GM19455 (cell line): Measurements from ENCODE around the gene ISL2.

Source experiments
- ATAC-seq: cut with Tn5 transposase; IDR thresholded peaks from one replicate; pipeline ENCODE4 v1.9.1; 2021; ENCODE audit not compliant: unreplicated experiment

ISL2 gene

DNA sequence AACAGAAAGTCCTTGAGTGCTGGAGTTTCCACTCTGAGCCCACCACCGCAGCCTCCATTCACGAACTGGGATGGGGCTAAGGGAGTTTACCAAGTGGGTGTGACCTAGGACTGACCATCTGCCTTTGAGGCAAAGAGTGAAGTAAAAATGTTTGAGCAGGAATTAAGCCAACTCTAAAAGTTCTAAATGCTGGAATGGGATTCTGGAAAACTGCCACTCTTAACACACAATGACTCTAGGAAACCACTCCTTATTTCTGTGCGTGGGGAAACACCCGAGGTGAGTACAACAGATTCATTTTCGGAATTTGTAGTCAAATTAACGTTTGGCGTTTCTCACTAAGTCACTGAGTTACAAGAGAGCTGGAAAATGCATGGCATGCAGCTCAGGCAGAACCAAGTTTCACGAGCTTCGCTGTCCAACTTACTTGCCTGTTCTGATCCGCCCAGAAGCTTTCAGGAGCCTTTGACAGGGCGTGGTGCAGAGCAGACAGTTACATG is 31.6 kb downstream of the ISL2 start:
- ATAC-seq = no peak

DNA sequence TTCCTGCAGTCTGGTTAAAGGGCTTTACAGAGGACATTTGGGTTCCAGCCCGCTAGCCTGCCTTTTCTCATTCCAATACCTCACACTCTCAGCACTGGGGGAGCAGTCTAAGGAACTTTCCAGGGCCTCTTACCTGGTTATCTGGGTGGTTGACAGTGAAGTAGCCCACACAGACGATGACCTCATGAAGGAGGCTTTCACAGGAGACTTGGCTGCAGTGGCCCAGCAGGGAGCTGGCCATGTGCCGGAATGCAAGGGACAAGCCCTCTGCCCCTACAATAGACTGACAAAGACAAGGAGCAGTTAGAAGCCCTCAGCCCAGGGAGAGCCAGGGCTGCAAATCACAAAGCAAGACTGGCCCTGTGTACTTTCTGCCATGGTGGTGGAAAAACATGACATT is 39.5 kb downstream of the ISL2 start:
- no peak for ATAC-seq

DNA sequence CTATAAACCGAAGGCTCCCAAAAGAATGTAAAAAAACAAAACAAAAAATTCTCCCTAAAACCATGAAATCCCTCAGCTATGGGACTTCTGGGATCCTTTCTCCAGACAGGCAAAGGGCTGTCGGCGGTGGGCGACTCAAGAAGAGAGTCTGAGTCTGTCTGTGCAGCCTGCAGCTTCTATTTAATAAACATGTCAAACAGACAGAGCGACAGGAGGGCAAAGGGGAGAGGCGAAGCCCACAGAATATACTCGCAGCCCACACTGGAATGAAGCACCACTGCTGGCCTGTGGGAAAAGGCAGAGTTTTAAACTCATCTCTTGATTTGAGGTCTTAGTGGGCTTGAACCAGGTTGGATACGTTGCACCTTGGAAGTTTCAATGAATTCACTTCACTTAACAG is 40.2 kb downstream of the ISL2 start:
- ATAC-seq = no peak

DNA sequence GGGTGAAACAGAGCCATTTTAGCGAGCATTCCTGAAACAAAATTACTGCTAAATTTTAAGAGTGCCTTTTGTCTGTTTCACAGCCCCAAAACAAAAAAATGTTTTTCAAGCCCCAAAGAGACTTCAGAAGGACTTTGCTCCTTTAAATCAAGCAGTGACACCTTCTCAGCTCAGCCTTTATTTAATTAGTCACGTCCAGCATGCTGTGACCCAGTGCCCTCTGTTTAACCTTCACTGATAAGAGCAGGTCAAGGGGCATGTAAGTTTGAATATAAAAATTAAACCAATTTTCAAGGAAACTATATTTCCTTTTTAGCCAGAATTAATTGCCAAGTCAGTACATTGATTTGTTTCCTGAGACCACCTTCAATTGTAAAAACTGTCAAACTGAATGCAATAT is 40.6 kb downstream of the ISL2 start:
- no peak for ATAC-seq

DNA sequence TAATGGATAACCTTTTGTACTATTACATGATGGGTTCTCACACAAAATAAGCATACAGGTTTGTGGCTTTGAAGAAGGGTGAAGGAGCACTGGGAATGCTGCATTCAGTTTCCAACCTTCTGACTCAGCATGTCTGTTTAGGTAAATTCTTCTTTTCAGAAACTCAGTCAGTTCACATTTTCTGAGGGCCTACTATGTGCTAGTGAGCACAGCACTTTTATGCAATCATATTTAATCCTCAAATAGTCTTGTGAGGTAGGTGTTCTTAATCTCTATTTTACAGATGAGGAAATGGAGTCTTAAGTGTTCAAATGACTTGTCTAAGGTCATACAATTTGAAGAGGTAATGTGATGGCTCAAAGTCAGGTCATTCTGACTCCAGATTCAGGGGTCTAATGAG is 41.2 kb downstream of the ISL2 start:
- ATAC-seq = no peak

DNA sequence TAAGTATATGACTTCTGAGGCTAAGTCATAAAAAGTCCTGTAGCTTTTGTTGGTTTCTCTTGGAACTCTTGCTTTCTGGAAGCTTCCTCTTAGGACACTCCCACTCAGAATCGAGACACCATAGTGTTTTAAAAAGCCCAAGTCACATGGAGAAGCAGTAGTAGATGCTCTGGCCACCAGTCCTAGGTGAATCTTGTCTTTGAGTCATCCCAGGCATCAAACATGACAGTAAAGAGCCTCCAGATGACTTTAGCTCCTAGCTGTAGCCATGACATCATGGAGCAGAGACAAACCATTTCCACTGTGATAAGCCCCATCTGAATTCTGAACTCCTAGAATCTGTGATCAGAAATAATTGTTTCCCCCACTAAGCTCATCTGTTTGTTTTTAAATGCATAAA is 42.1 kb downstream of the ISL2 start:
- ATAC-seq = no peak

DNA sequence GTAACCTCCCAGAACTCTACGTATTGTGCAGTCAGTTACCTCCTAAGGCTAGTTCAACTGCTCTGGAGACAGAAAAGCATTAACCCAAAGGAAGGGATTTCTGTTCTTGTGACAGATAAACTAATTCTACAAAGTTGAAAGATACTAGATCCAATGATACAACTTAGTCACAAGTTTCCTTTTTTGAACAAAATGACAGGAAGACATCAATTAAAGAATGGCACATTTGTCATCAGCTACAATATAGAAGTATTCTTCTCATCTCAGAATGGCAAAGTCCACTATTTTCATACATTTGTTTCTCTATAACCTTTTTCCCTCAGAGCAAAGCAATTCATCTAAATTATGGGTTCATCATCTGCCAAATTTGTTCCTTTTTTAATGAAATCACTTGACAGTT is 43.7 kb downstream of the ISL2 start:
- no peak for ATAC-seq

DNA sequence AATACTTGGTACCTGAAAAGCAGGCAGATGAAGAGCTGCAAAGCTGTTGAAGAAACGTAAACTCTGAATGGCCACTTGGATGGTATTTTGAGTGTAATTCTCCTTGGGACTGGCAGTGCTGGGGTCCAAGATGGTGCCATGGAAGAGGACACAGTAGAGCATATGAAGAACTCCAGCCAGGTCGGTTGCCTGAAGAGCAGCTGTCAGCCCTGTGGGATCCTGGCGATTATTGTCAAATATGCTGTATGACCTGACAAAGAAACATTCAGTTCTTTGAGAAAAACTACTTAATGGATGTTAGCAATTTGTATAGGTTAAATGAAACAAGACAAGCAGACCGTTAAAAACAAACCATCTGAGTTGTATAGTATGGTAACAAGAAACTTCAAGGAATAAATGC is 44.8 kb downstream of the ISL2 start:
- no peak for ATAC-seq

DNA sequence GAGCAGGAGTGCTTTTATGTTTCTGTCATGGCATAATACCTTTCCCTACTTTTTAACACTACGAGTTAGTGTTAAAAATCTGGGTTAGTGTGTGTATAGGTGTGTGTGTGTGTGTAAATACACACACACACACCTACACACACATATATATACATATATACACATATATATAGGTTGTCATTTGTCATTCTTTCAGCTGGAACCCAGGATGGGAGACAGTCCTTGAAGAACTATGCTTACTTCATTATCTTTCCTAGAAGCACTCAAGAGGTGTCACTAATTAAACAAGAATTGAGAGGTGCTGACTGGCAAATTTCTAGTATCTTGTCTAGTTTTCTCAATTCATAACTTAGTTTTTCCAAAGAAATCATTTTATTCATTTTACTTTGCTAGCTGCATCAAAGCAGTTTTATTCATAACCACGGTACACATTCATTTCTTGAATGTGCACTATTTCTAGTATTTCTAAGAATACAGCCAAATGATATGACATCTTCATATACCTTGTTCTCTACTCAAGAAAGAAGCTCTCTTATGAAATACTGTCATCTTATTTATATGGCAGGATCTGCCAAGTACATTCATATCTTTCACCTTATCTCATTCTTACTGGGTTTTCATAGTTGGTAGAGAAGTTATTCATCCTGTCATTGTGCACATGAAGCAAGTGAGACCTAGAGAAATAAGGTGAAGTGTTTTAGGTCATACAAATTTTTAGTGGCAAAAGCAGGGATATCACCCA is 46.6 kb downstream of the ISL2 start:
- no peak for ATAC-seq

DNA sequence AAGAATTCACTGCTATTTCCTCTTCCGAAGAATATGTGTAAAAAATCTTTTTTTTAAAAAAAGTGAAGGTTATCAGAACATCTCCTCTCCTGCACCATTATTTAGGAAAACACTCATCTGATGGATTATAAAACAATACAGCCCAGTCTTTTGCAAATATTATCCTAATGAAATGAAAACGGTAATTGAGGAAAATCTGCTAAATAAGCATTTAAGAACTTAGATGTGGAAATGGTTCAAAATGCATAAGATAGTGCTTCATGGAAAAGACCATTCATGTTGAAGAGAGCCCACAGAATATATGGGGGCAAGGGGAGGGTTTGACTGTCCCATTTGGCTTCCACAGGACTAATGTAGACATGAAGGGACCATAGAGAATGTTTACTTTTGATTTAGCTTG is 47.8 kb downstream of the ISL2 start:
- no peak for ATAC-seq

DNA sequence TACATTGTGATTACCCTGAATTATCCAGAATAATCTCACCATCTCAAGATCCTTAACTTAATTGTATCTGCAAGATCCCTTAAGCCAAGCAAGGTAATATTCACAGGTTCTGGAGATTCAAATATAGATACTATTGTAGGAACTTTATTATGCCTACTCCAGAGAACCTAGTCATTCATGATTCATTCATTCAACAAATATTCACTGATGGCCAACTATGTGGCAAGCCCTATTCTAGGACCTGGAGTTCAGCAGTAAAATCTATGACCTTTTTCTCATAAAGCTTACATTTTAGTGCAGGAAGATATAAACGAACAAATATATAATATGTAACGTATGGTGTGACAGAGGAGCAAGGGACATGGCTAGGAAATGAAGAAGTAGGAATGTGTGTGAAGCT is 49.6 kb downstream of the ISL2 start:
- no peak for ATAC-seq

DNA sequence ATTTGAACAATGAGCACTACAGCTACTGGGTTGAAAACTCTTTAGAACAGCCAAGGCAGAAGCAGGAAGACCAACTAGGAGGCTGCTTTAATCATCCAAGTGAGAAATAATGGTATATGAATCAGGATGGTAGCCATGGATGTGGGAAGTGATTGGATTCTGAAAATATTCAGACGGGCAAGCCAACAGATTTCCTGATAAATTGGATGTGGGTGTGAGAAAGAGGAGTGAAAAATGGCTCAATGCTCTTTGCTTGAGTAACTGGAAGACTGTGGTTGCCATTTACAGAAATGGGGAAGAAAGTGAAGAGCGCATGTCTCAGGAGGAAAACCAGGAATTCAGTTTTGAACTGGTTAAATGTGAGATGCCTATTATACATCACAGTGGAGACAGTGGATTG is 50.4 kb downstream of the ISL2 start:
- ATAC-seq = no peak

DNA sequence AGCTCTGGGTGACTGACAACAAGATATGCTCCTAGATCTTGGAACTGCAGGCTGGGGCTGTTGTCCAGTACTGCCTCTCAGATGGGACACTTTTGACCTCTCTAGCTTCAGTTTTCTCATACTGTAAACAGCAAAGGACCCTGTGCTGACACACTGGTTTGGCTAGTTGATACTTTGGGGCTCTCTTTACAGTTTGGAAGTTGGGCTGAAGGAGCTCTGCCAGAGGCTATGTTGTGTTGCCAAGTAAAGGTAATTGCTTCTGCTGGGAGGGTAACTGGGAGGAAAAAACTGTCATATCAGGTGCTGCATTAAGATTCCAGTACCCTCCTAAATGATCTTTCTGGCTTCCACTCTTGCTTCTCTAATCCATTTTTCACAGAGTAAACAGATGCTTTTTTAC is 54.0 kb downstream of the ISL2 start:
- no peak for ATAC-seq

DNA sequence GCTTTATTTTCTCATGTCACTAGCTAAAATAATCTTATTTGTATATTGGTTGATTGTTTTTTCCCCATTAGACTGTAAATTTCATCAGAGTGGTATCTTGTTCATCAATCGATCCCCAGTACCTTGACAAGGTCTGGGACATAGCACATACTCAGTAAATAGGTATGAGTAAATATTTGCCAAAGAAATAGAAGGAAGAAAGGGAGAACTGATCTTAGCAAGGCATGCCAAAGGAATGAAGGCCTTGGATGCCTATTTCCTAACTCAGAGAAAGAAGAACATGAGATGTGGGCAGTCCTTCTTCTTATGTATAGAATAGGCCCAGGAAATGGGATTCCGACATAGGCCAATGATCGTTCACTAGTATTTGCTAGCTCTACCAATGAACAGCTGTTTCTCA is 54.7 kb downstream of the ISL2 start:
- ATAC-seq = no peak

DNA sequence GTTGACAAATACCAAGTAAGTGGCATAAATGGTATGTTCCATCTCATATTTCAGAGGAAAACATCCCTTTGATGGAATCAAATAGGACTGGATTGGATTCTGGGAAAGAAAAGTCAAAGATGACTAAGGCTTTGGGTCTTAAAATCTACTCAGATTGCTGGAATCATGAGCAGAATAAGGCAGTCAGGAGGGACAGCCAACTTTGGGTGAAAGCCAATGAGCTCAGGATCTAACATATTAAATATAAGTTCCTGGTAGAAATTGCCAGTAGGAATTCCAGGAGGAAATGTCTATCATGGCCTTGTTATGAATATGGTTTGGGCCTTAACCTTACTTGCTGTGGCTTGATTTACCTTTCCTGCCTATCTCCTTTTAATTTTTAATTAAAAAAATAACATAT is 55.3 kb downstream of the ISL2 start:
- no peak for ATAC-seq
